GM19023 (cell line): Measurements from ENCODE around the gene BEST2.
A peak's percentile ranks its signal among the peaks of the same experiment; 100 is the strongest.
"Not testable (repeated sequence)": the region's sequence is repeated elsewhere in the genome, so short reads cannot be mapped to it uniquely, and the experiment has no call there.

Experiments used
- ATAC-seq: cut with Tn5 transposase; IDR thresholded peaks from one replicate; pipeline ENCODE4 v1.9.1; 2021; ENCODE audit warnings: mild to moderate bottlenecking, moderate library complexity; ENCODE audit not compliant: unreplicated experiment

The BEST2 gene

DNA sequence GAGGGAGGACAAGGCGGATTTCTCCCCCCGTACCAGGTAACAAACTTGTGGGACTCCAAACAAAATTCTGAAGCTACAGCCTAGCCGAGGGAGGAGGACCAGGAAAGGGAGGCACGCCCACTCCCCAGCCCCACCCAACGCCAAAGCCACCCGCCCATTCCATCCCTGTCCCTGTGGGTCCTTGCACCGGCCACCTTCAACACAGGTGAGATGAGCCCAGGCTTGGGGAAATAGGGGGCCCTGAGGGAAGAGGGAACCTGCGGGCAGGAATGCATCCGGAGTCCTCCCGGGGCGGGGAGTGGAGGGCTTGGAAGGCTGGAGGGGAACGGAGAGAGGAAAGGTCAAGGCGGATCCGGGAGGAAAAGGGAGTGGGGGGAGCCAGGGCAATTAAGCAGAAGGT is at the start of gene BEST2:
Gene BEST2, plus strand, starts transcription at position 157 of the 400 bp plus-strand sequence. CDS start 802 bp downstream, outside the sequence.
- no peak for ATAC-seq

DNA sequence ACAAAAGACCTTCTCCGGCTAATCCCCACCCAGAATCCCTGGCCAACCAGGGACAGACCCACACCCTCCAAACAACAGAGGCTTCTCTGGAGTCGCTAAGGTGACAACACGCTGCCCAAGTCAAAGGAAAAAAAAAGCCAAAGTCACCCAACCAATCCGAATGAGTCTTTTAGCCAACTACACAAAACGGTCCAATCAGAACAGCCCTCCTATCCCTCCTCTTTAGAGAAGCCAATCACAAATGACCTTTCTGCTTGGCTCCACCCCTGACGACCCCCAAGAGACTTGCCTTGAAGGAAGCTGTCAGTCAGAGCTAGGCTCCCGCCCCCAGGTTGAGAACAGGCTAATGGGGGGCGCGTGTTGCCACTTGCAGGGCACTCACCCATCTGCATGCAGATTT is 48.5 kb upstream of the BEST2 start:
- ATAC-seq, result no peak

DNA sequence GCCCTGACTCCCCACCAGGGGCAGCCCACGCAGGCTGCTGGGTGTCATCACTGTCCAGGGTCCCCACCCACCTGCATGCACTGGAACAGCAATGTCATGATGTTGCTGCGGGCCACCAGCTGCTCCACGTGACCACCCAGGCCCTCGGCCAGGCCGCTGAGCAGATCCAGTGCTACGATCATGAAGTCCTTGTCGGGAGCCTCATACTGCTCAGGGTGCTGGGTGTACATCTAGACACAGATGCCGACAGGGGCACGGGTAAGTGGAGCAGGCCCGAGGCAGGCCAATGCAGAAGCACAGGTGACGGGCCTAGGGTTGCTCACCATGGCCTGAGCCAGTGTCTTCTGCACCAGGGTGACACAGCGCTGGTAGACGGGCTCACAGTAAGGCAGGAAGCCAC is 46.4 kb upstream of the BEST2 start:
- ATAC-seq, result no peak

DNA sequence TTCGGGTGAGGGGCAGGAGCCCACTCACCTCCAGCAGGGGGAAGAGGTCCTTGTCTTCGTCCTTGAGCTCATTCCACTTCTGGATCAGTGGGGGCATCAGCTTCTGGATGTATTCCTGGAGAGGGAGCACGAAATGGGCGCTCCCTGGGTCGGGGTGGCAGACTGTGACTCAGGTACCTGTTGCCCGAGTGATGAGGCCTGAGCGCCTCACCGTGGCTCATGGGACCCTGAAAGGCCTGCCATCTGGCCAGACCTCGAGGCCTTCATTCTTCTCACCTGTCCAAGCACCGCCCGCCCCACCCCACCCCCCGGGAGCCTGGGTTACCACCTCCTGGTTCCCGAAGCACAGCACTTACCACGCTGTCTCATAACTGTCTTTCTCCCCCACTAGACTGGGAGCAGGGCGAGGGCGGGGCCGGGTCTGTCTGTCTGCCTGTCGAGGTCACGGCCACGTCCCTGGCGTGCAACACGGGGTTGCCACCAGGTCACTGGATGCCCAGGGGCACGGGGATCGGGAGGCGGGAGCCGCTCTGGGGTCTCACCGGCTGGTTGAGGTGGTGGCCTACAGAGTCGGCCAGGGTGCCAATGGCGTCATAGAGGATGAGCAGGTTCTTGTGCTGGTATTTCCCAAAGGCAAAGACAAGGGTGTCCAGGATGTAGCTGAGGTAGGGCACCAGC is 45.8 kb upstream of the BEST2 start:
- ATAC-seq, result no peak

DNA sequence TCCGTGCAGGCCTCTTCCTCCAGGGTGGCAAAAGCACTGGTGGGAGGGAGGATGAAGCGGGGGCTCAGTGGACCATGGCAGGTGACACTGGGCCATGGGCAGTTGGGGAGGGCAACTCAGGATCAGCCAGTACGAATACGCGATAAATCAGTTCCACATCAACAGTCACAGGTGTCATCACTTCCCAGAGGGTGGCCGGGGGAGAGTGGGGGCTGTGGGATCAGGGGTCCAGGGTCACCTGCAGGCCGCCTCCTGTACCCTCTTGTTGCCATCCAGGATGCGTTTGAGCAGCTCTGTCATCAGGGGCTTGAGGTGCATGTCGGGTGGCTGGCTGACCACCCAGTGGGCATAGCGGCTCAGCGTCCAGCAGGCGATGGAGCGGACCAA is 45.3 kb upstream of the BEST2 start:
- no peak for ATAC-seq

DNA sequence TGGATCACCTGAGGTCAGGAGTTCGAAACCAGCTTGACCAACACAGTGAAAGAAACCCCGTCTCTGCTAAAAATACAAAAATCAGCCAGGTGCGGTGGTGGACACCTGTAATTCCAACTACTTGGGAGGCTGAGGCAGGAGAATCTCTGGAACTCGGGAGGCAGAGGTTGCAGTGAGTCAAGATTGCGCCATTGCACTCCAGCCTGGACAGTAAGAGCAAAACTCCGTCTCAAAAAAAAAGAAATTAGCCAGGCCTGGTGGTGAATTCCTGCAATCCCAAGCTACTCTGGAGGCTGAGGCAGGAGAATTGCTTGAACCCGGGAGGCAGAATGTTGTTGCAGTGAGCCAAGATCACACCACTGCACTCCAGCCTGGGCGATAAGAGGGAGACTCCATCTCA is 43.0 kb upstream of the BEST2 start:
- no peak for ATAC-seq

DNA sequence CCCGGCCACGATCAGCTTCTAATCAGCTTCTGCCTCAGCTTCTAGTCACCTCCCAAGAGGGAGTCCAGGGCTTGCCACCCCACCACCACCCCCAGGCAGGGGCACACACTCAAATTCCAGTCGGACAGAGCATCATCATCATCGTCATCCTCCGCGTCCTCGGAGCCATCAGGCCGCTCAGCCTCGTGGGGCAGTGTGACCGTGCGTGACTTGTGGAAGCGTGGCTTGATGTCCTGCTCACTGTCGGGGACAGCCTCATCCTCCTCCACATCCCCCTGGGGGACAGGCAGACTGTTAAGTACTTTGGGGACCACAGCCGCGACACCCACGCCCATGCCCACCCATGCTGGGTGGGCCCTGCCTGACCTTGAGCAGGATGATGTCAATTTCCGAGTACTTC is 40.4 kb upstream of the BEST2 start:
- ATAC-seq, result no peak

DNA sequence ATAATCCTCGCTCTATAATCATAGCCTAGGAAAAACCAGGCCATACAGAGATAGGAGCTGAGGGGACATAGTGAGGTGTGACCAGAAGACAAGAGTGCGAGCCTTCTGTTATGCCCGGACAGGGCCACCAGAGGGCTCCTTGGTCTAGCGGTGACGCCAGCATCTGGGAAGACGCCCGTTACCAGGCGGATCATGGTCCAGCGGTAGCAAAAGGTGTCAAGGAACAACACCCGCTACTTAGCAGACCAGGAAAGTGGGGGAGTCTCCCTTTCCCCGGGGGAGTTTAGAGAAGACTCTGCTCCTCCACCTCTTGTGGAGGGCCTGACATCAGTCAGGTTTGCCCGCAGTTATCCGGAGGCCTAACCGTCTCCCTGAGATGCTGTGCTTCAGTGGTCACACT is 39.5 kb upstream of the BEST2 start:
- not testable (repeated sequence) for ATAC-seq

DNA sequence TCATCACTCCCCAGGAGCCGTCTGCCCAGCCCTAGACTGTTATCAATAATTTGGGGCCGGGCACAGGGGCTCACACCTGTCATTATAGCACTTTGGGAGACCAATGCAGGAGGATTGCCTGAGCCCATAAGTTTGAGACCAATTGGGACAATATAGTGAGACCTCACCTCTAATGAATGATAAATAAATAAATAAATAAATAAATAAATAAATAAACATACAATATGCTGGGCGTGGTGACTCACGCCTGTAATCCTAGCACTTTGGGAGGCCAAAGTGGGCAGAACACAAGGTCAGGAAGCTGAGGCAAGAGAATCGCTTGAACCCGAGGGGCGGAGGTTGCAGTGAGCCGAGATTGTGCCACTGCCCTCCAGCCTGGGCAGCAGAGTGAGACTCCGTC is 38.3 kb upstream of the BEST2 start:
- not testable (repeated sequence) for ATAC-seq

DNA sequence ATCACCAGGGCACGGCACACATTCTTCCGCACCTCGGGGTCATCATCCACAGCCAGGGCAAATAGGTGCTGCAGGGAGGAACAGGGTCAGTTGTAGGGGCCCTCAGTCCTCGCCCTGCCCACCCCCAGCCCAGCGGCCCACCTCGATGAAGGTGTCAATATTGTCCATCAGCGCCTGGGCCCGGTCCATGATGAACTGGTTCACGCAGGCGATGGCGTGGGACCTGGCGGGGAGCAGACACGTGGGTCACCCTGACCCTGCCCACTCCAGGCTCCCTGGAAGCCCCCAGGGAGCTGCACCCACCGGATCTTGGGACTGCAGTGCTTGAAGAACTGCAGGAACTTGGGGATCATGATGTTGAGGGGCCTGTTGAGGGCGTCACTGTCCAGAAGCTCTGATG is 36.5 kb upstream of the BEST2 start:
- no peak for ATAC-seq

DNA sequence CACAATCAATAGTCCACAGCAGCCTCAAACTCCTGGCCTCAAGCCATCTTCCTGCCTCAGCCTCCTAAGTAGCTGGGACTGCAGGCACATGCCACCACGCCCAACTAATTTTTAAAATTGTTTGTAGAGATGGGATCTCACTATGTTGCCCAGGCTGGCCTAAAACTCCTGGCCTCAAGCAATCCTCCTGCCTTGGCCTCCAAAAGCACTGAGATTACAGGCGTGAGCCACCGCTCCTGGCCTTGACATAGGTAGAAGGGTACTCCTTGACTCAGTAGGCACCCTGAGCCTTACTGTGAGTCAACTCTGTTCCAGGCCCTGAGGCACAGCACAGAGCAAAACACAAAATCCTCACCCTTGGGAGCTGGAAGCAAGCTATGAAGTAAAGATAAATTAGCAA is 35.7 kb upstream of the BEST2 start:
- no peak for ATAC-seq

DNA sequence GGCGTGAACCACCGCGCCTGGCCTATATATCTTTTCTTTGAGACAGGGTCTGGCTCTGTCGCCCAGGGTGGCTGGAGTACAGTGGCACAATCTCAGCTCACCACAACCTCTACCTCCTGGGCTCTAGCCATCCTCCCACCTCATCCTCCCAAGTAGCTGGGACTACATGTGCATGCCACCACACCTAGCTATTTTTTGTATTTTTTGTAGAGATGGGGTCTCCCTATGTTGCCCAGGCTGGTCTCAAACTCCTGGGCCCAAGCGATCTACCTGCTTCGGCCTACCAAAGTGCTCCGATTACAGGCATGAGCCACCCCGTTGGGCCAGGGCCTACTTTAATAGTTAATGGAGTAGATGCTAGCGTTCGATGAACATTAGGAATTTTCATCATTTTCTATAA is 31.3 kb upstream of the BEST2 start:
- no peak for ATAC-seq

DNA sequence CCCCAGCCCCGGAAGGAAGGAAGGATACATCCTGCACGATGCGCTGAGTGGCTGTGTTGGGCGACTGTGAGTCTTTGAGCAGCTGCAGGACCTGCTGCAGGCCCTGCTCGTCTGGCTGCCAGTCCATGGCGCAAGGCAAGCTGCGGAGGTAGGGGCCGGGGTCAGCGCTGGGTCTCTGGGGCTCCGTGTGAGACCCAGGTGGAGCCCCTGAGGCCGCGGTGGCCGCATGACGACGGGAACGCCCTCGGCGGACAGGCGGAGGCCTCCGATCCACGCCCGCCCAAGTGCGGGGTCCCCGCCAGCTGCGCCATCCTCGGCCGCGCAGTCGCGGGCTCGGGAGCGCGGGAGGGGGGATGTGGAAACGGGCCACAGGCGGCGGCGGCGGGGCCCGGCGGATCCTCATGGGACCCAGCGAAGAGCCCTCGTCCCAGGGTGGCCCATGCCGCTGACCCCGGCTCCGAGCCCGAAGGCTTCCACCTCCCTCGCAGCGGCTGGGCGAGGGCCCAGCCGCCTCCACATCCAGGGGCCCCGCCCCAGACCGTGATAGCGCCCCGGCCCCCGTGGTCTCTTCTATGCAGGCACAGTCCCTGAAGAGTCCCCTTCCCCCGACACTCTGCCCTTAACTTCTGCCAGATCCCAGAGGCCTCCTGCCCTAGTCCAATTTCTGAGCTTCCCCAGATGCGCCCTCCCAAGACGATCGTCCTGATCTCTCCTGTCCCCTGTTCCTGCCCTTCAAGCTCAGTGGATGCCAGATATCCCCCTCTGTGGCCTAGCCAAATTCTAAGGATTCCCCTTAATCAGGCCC is 30.5 kb upstream of the BEST2 start:
- no peak for ATAC-seq

DNA sequence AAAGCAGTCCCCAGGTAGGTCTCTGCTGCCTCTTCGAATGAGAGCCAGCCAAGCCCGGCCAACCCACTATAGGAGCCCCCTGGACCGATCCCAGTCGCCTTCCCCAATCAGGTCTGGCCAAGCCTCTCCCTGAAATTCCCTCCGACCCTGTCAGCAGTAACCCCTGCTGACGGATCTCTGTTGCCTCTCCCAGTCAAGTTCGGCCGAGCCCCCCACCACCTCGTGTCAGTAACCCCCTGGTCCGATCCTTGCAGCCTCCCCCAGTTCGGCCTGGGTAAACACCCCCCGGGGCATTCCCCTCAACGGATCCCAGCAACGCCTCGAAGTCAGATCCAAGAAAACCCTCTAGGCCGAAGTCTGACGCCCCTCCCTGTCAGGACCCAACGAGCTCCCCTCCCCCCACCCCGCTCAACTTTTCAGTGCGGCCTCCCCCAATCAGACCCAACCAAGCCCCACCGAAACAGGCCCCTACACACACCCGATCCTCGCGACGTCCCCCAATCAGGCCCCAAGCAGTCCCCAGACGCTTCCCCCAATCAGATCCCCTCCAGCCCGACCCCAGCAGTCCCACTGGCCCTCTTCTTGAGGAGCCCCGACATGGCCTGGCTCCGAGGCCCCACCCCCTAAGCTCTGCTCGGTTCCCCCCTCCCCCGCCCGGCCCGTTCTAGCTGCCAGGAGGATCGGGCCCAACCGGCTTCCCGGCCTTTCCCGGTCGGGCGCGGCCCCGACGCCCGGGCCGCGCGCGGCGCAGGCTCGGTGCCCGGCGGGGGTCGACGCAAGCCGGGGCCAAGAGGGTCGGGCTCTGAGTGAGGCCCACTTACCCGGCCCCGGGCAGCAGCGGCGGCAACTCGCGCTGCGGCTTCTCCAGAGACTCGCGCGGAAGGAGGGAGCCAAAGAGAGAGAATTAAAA is 29.7 kb upstream of the BEST2 start:
- no peak for ATAC-seq

DNA sequence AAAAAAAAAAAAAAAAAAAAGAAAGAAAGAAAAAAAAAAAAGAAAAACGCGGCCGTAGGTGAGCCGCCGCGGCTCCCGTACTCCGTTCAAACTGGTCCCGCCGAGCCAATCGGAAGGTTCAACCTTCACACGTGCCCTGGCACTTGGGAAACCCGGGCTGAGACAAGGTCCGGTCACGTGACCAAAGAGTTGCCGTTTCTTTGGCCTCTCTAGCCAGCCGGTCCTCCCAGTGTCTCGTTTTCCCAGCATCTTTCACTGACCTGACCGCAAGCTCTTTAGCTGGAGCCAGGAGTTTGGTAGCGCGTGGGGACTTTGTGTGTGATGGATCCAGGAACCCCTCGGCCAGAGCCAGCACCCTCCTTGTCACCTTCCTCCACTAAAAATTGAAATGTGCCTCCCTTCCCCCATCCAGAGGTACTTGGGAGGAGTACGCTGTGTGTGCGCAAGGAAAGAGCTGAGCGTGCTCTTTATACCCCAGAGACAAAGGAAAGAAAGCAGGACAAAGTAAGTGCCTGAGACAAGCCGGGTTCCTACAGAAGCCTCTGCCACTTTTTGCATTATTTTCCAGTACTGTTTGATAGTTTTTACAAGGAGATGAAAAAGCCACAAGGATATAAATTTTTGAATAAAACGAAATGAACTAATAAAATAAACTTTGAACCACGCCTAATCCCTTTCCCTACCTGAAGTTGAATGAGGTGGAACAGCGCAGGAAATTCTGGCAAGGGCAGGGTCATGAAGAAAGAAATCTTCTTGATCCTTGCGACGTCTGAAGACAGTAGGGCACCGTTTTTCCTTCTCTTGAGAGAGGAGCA is 28.8 kb upstream of the BEST2 start:
- peak; percentile 81 for ATAC-seq

DNA sequence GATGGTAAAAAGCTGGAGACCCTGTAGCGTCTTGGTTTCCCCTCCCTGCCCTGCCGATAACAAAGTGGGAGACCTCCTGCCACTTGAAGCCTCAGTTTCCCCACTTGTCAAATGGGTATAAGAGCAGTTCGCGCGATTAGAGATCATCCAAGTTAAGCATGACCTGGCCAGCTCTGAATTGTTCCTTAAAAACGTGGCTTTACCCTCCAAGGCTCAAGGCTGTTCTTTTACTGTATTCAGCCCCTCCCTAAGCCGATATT is 28.3 kb upstream of the BEST2 start:
- no peak for ATAC-seq

DNA sequence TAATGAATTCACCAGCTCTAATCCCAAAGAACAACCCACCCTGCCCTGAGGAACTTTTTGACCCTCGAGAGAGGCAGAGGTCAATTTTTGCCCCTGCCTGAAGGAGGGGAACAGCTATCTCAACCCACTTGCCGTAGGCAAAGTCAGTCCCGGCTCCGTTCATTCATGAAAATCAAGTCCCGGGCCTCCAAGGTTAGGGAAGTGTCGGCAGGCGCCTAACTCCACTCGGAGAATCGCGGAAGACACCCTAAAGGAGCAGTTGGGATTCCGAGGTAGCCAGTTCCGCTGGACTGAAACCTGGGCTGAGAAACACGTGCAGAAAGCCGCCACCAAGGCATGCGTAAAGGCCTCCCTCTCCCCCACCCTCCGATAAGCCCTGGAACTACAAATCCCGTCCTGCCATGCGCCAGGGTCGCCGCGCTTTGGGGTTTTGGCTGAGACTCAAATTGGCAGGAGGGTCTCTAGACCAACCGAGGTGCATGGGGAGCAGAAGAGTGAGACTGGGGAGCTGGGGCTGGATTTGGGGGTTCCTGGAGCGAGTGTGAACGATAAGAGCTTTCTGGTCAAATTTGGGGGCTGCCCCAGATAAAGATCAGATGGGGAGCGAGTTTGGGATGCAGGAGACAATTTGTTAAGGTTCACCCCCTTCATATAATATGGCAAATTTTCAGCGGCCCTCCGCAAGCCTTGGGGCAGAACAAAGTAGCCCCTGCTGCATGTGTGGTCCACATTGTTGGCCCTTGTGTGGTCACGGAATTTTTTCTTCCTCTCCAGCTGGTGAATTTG is 27.8 kb upstream of the BEST2 start, which contains the start of gene TNPO2:
Gene TNPO2, minus strand, starts transcription at position 292 of the 786 bp plus-strand sequence. CDS start 2,955 bp downstream, outside the sequence.
- ATAC-seq, result no peak

DNA sequence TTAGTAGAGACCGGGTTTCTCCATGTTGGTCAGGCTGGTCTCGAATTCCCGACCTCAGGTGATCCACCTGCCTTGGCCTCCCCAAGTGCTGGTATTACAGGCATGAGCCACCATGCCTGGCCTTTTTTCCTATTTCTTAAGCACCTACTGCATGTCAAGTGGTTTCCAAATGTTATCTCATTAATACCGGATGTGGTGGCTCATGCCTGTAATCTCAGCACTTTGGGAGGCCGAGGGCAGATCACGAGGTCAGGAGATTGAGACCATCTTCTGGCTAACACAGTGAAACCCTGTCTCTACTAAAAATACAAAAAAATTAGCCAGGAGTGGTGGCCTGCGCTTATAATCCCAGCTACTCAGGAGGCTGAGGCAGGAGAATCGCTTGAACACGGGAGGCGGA is 26.0 kb upstream of the BEST2 start:
- not testable (repeated sequence) for ATAC-seq

DNA sequence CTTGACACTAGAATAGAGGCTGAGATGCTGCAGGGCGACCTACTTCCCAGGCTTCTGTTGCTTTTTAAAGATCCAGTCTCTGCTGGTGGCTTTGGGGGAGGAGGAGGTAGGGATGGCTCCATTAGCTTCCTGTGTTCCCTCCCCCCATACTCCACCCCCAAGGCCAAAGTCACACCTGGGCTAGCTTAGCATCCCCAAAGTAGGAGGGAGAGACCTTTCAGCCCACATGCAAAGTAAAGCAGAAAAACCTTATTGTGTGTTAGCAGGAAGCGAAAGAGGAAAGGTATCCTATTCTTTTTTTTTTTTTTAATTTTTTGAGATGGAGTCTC is 24.6 kb upstream of the BEST2 start:
- ATAC-seq, result no peak

DNA sequence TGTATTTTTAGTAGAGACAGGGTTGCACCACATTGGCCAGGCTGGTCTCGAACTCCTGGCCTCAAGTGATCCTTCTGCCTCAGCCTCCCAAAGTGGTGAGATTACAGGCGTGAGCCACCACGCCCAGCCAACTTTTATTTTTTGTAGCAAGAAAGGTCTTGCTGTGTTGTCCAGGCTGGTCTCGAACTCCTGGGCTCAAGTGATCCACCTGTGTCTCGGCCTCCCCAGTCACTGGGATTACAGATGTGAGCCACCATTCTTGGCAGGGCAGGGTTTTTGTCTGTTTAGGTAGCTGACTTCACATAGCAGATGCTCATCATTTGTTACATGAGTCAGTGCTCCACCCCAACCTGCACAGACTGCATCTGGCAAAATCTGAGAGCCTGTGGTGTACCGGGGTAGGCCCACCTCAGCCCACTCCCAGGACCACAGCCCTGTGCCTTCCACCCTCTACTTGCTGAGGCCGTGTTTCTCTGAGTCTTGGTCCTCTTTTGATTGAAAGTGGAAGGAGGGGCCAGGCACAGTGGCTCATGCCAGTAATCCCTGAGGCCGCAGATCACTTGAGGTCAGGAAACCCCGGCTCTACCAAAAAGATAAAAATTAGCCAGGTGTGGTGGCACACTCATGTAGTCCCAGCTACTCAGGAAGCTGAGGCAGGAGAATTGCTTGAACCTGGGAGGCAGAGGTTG is 23.7 kb upstream of the BEST2 start:
- no peak for ATAC-seq
